Sigmoid colon (tissue), 7 donors: ENCODE results near the gene WFDC2. TPM values are rescaled to one million over a fixed set of nuclear protein-coding genes. Genes with fewer than 3 reads are reported as not detected.

ENCODE experiments used
- DNase-seq: peaks from one replicate; pipeline ENCODE4 v3.0.0-alpha.2; 2019
- H3K27ac ChIP-seq, 4 donors: fragments of 200-600 bp; sonication (generic); one replicate each; pipeline ENCODE4 v1.5.1; 2016 to 2019; ENCODE audit warnings: mild to moderate bottlenecking in 1 of 4
- H3K27me3 ChIP-seq, 3 donors: fragments of 200-600 bp; sonication (generic); one replicate each; pipeline ENCODE4 v1.5.1; 2019; ENCODE audit warnings: mild to moderate bottlenecking in 1 of 3
- H3K36me3 ChIP-seq, 4 donors: fragments of 200-600 bp; sonication (generic); one replicate each; pipeline ENCODE4 v1.5.1; 2016 to 2019
- H3K4me1 ChIP-seq, 4 donors: fragments of 200-600 bp; sonication (generic); one replicate each; pipeline ENCODE4 v1.5.1; 2017 to 2019
- H3K4me3 ChIP-seq, 4 donors: fragments of 200-600 bp; sonication (generic); one replicate each; pipeline ENCODE4 v1.5.1; 2017 to 2019; ENCODE audit warnings: mild to moderate bottlenecking in 2 of 4, moderate library complexity in 1 of 4
- H3K9me3 ChIP-seq, 4 donors: fragments of 200-600 bp in 3 of 4; sonication (generic) in 3 of 4; one replicate each; pipeline versions ENCODE4 v1.5.1 to v1.6.1; 2013 to 2019
- CTCF ChIP-seq, 4 experiments: fragments of 450-650 bp in 3 of 4; fragments of 200-600 bp in 1 of 4; IDR thresholded peaks; one replicate each; pipeline ENCODE4 v1.5.1; 2016 to 2019; ENCODE audit warnings: antibody characterized with exemption in 4 of 4, mild to moderate bottlenecking in 3 of 4, moderate library complexity in 2 of 4
- EP300 ChIP-seq, 4 donors: sonication (generic); formaldehyde crosslinking; IDR thresholded peaks; one replicate each; pipeline ENCODE4 v1.6.1; 2017; ENCODE audit warnings: antibody characterized with exemption in 4 of 4
- POLR2A ChIP-seq, 2 donors: fragments of 450-650 bp; IDR thresholded peaks; one replicate each; pipeline ENCODE4 v1.6.1; 2016; ENCODE audit warnings: antibody characterized with exemption in 2 of 2, mild to moderate bottlenecking in 2 of 2, moderate library complexity in 2 of 2
- POLR2AphosphoS5 ChIP-seq, 4 donors: sonication (generic); formaldehyde crosslinking; IDR thresholded peaks; one replicate each; pipeline ENCODE4 v1.6.1; 2017; ENCODE audit warnings: antibody characterized with exemption in 4 of 4
- WGBS, 2 donors: extraction: QIAGEN DNeasy Blood & Tissue Kit; methylation state at CpG; one replicate each; pipeline ENCODE4 v1.1.7; 2013; 5-methylcytosine and 5-hydroxymethylcytosine counted together
- intact Hi-C: fragments of 100-400 bp; cut with DNase I; formaldehyde crosslinking; loops from one replicate; pipeline ENCODE4 v1.15.1; 2023
- polyA plus RNA-seq, 3 donors: library from polyadenylated mRNA; stranded (reverse); fragments of 200-250 nt; gene quantifications; one replicate each; pipeline ENCODE4 v1.2.3, GENCODE V29; 2013
- total RNA-seq, 4 donors: library from RNA; depleted of rRNA; stranded (reverse); fragments of >200 nt; gene quantifications; one replicate each; pipeline ENCODE4 v1.1.0, GENCODE V29; 2016
- donor health status: healthy with polysubstance abuse.
- donor health status: Bipolar disorder and iron deficiency.
- donor health status: healthy.

WFDC2 gene
- total and polyA plus RNA-seq, 7 donors = 29.6 to 94.1 (median 42.5) TPM

GRCh38 chr20:45441746-45442145 is 27.8 kb upstream of the WFDC2 start:
- Histone ChIP-seq H3K27me3 (no peaks in the 10 kb centered on the region), H3K27ac (no peak overlapping the region), H3K36me3 (peaks cover 0 to 13% (median 0%) of the 10 kb centered on the region in 4 donors), H3K9me3 (no peaks in the 10 kb centered on the region), H3K4me1 (peaks cover 0 to 31% (median 8%) of the 10 kb centered on the region in 4 donors), H3K4me3 (no peak overlapping the region)
- TF ChIP-seq POLR2AphosphoS5 (IDR thresholded peaks at IDR 0.05) (no peak), EP300 (IDR thresholded peaks at IDR 0.05) (no peak), POLR2A (IDR thresholded peaks at IDR 0.05) (no peak), CTCF (IDR thresholded peaks at IDR 0.05) (no peak)
- intact Hi-C loops = no loop called here
- 43 to 73% methylated on average over 1 of the region's 1 CpG for WGBS, 2 donors
- no peak for DNase-seq

DNA sequence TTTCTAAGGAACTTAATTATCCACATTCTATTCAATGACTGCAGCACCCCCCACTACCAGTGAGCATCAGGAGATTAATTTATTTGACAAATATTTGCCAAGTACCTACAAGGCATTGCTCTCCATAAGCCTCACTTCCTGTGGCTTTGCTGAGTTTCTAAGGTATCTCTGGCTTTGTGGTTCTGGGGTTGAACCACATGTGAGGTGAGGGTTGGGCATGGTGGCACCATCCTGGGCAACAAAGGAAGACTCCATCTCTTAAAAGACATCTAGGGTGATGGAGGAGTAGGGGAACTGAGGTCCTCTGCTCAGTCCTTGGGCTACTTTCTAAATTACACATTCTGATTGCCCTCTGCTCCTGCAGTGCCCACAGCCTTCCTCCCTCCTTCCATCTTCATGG is 25.5 kb upstream of the WFDC2 start:
- Histone ChIP-seq H3K27me3 (no peaks in the 10 kb centered on the region), H3K9me3 (no peaks in the 10 kb centered on the region), H3K27ac (peak overlapping the region in 2 of 4 donors; percentile 94 to 95), H3K4me1 (peaks cover 0 to 43% (median 21%) of the 10 kb centered on the region in 4 donors), H3K36me3 (peaks cover 0 to 13% (median 0%) of the 10 kb centered on the region in 4 donors), H3K4me3 (peak overlapping the region in 2 of 4 donors; percentile 45 to 54)
- intact Hi-C loops = no loop called here
- TF ChIP-seq EP300 (IDR thresholded peaks at IDR 0.05) = no peak
- TF ChIP-seq POLR2A (IDR thresholded peaks at IDR 0.05) = no peak
- TF ChIP-seq POLR2AphosphoS5 (IDR thresholded peaks at IDR 0.05) = no peak
- TF ChIP-seq CTCF (IDR thresholded peaks at IDR 0.05) = no peak
- DNase-seq = no peak

DNA sequence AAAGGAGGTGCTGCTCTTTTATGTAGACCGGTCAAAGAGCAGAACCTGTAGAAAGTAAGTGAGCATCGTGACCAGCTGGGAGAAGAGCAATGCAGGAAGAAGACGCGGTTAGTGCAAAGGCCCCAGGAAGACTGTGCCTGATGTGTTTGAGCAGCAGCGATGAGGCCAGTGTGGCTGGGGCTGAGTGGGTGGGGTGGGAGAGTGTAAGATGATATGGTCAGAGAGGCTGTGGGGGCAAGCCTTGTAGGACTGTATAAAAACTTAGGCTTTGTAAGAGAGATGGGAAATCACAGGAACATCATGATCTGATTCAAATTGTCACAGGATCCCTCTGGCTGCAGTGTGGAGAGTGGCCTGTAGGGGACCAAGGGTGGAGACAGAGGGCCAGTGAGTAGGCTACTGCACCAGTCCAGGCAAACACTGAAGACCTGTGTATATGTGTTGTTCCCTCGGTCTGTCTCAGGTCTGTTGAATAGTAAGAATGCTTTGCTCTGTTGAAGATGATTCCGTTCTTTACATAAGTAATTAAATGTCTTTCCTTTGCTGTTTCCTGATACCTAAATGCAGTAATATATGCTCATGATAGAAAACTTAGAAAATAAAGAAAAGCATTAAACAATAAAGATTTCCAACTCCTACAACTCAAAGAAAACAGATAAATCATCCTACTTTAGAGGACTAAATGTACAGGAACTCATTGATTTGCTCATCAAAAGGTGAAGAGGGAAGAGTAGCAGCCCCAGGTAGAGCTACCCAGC is 23.6 kb upstream of the WFDC2 start:
- Histone ChIP-seq H3K4me3 (peak overlapping the region; percentile 26 to 54 (median 42)), H3K27ac (peak overlapping the region in 3 of 4 donors; percentile 89 to 95 (median 94)), H3K27me3 (no peaks in the 10 kb centered on the region), H3K4me1 (peaks cover 3 to 59% (median 32%) of the 10 kb centered on the region in 4 donors), H3K36me3 (peaks cover 0 to 13% (median 0%) of the 10 kb centered on the region in 4 donors), H3K9me3 (no peaks in the 10 kb centered on the region)
- no peak for DNase-seq
- TF ChIP-seq CTCF (IDR thresholded peaks at IDR 0.05) = peak in 2 of 4 experiments; percentile 35 to 40
- TF ChIP-seq EP300 (IDR thresholded peaks at IDR 0.05) = no peak
- TF ChIP-seq POLR2AphosphoS5 (IDR thresholded peaks at IDR 0.05) = peak in 2 of 4 donors; percentile 50 to 68
- TF ChIP-seq POLR2A (IDR thresholded peaks at IDR 0.05) = no peak
- intact Hi-C loops = loop anchor here (2.0 to 5.0 kb wide), 2 partner anchors 39 to 109 kb away; no protein-coding TSS in a partner anchor
- WGBS, 2 donors = 71 to 75% methylated on average over 7 of the region's 7 CpGs

DNA sequence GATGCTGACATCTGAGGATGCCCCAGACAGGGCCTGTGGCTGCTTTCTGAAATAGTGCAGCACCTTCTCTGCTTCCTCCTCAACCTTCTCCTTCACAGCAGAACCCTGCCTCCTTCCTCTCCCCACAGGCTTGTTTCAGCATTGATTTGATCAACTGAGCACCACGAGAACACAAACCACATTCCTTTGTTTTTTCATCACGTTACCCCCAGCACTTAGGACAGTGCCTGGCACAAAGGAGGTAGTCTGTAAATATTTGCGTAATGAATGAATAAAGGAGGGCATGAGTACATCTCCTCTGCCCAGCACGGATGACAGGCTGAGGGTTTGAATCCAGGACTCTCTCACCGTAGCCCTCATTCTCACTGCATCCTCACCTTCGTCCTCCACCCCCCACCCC is 21.3 kb upstream of the WFDC2 start:
- H3K27ac ChIP-seq = peak overlapping the region in 3 of 4 donors; percentile 89 to 95 (median 94)
- H3K27me3 ChIP-seq = no peaks in the 10 kb centered on the region
- no peaks in the 10 kb centered on the region for H3K9me3 ChIP-seq
- intact Hi-C loops = loop anchor here (2.0 to 5.0 kb wide), 2 partner anchors 23 to 111 kb away; no protein-coding TSS in a partner anchor
- peaks cover 3 to 48% (median 36%) of the 10 kb centered on the region in 4 donors for H3K4me1 ChIP-seq
- peak overlapping the region in 3 of 4 donors; percentile 38 to 54 (median 45) for H3K4me3 ChIP-seq
- 65 to 66% methylated on average over 6 of the region's 6 CpGs for WGBS, 2 donors
- H3K36me3 ChIP-seq = peaks cover 0 to 10% (median 0%) of the 10 kb centered on the region in 4 donors
- DNase-seq = no peak
- TF ChIP-seq POLR2A (IDR thresholded peaks at IDR 0.05) (peak; percentile 28 to 73), CTCF (IDR thresholded peaks at IDR 0.05) (no peak), POLR2AphosphoS5 (IDR thresholded peaks at IDR 0.05) (peak; percentile 75 to 93 (median 84)), EP300 (IDR thresholded peaks at IDR 0.05) (peak; percentile 15 to 94 (median 56))
